SK-N-SH (cell line): ENCODE results near the gene MARCHF10. TPM values are rescaled to one million over a fixed set of nuclear protein-coding genes. Genes with fewer than 3 reads are reported as not detected.

Experiments
- CTCF ChIA-PET: fragments of 300-600, 350-600 bp; formaldehyde crosslinking; extraction: SDS; loops from one replicate; lab custom pipeline; 2021; lab: Yijun Ruan, JAX
- POLR2A ChIA-PET: fragments of 350-600 bp; sonication (Branson Sonifier 250); formaldehyde crosslinking; extraction: SDS; loops from one replicate; lab custom pipeline; 2020; ENCODE audit warnings: antibody characterized with exemption, inconsistent platforms; lab: Yijun Ruan, JAX
- DNase-seq: peaks from one replicate; pipeline ENCODE4 v3.0.0; 2012
- H2AFZ ChIP-seq: fragments of 200-600 bp; sonication (generic); 2 replicates; pipeline ENCODE4 v1.8.1; 2016; ENCODE audit warnings: antibody characterized with exemption, mild to moderate bottlenecking, low read depth
- H3F3A ChIP-seq: fragments of 200-600 bp; sonication (generic); replicated peaks from 2 replicates; pipeline ENCODE3; 2016; ENCODE audit warnings: antibody characterized with exemption, mild to moderate bottlenecking; ENCODE audit not compliant: insufficient read depth
- H3K27ac ChIP-seq, 2 experiments: fragments of 200-500 bp in 1 of 2; fragments of 200-600 bp in 1 of 2; sonication (Bioruptor generic) in 1 of 2; sonication (generic), shearing (Covaris generic) in 1 of 2; 2 replicates each; pipeline versions ENCODE4 v1.5.1 to v1.6.1; 2014 to 2016; ENCODE audit warnings: low read depth in 2 of 2, inconsistent platforms in 1 of 2, low read length in 1 of 2, mild to moderate bottlenecking in 1 of 2, mixed read lengths in 1 of 2
- H3K27me3 ChIP-seq: fragments of 200-600 bp; sonication (generic), shearing (Covaris generic); 2 replicates; pipeline ENCODE4 v1.6.1; 2016; ENCODE audit warnings: mixed run types; ENCODE audit not compliant: insufficient read depth
- H3K36me3 ChIP-seq, 2 experiments: fragments of 200-500 bp in 1 of 2; fragments of 200-600 bp in 1 of 2; sonication (Bioruptor generic) in 1 of 2; sonication (generic) in 1 of 2; replicated peaks in 1 of 2; 2 replicates each; pipeline versions ENCODE3 to v1.5.1; 2014 to 2016; ENCODE audit warnings: low read length in 1 of 2, mild to moderate bottlenecking in 1 of 2; ENCODE audit not compliant: insufficient read depth in 2 of 2, control insufficient read depth in 1 of 2
- H3K4me1 ChIP-seq, 2 experiments: fragments of 200-500 bp in 1 of 2; fragments of 200-600 bp in 1 of 2; sonication (Bioruptor generic) in 1 of 2; sonication (generic), shearing (Covaris generic) in 1 of 2; 2 replicates each; pipeline versions ENCODE4 v1.5.1 to v1.6.1; 2014 to 2016; ENCODE audit warnings: low read depth in 1 of 2, low read length in 1 of 2, mixed run types in 1 of 2; ENCODE audit not compliant: insufficient read depth in 2 of 2, control insufficient read depth in 1 of 2
- H3K4me2 ChIP-seq: fragments of 200-600 bp; sonication (generic), shearing (Covaris generic); 2 replicates; pipeline ENCODE4 v1.6.1; 2017; ENCODE audit warnings: mixed run types
- H3K4me3 ChIP-seq, 2 experiments: fragments of 200-500 bp in 1 of 2; fragments of 200-600 bp in 1 of 2; sonication (Bioruptor generic) in 1 of 2; sonication (generic), shearing (Covaris generic) in 1 of 2; 2 replicates each; pipeline versions ENCODE4 v1.5.1 to v1.8.1; 2014 to 2016; ENCODE audit warnings: low read depth in 2 of 2, inconsistent platforms in 1 of 2, low read length in 1 of 2, mild to moderate bottlenecking in 1 of 2, mixed read lengths in 1 of 2, moderate library complexity in 1 of 2
- H3K79me2 ChIP-seq: fragments of 200-600 bp; sonication (generic); 2 replicates; pipeline ENCODE4 v1.8.1; 2017; ENCODE audit warnings: mild to moderate bottlenecking; ENCODE audit not compliant: insufficient read depth
- H3K9ac ChIP-seq: fragments of 200-600 bp; sonication (generic); 2 replicates; pipeline ENCODE4 v1.6.1; 2017; ENCODE audit warnings: mixed run types
- H3K9me2 ChIP-seq: fragments of 200-600 bp; sonication (generic); 2 replicates; pipeline ENCODE4 v1.6.1; 2017; ENCODE audit warnings: mixed run types
- H3K9me3 ChIP-seq: fragments of 200-600 bp; sonication (generic); 2 replicates; pipeline ENCODE4 v1.6.1; 2017; ENCODE audit warnings: mixed run types, mild to moderate bottlenecking, moderate library complexity
- H4K20me1 ChIP-seq: fragments of 200-600 bp; sonication (generic); 2 replicates; pipeline ENCODE4 v1.6.1; 2017; ENCODE audit warnings: mild to moderate bottlenecking, mixed run types; ENCODE audit not compliant: insufficient read depth
- CHD2 ChIP-seq: fragments of 150-350 bp; IDR thresholded peaks from 2 replicates; pipeline ENCODE4 v1.6.1; 2018; ENCODE audit warnings: low read length; ENCODE audit not compliant: partially characterized antibody
- CTCF ChIP-seq: fragments of 200-600 bp; sonication (generic); IDR thresholded peaks from 2 replicates; pipeline ENCODE4 v1.6.1; 2017; ENCODE audit warnings: antibody characterized with exemption, mild to moderate bottlenecking, moderate library complexity
- EZH2phosphoT487 ChIP-seq: fragments of 200-600 bp; sonication (generic); IDR thresholded peaks from 2 replicates; pipeline ENCODE4 v1.6.1; 2017; ENCODE audit warnings: low read depth, mixed run types, mild to moderate bottlenecking, antibody characterized with exemption, moderate library complexity, borderline replicate concordance
- FOSL2 ChIP-seq: IDR thresholded peaks from 2 replicates; pipeline ENCODE4 v1.4.0; 2012; ENCODE audit warnings: low read depth, mild to moderate bottlenecking, moderate library complexity, borderline replicate concordance
- FOXM1 ChIP-seq: IDR thresholded peaks from 2 replicates; pipeline ENCODE4 v1.4.0; 2012; ENCODE audit warnings: low read depth, mild to moderate bottlenecking
- IRF3 ChIP-seq: fragments of 150-350 bp; IDR thresholded peaks from 2 replicates; pipeline ENCODE4 v1.6.1; 2016; ENCODE audit warnings: mild to moderate bottlenecking, low read depth, low read length
- JUND ChIP-seq: IDR thresholded peaks from 2 replicates; pipeline ENCODE4 v1.4.0; 2012
- MXI1 ChIP-seq: IDR thresholded peaks from 2 replicates; pipeline ENCODE4 v1.6.1; 2012; ENCODE audit warnings: mild to moderate bottlenecking, low read depth, low read length, improper control_type of control experiment
- POLR2AphosphoS5 ChIP-seq: IDR thresholded peaks from 2 replicates; pipeline ENCODE4 v1.6.1; 2012; ENCODE audit warnings: low read depth, low read length
- RAD21 ChIP-seq: IDR thresholded peaks from 2 replicates; pipeline ENCODE4 v1.6.1; 2012; ENCODE audit warnings: mild to moderate bottlenecking, low read length
- RFX5 ChIP-seq: IDR thresholded peaks from 2 replicates; pipeline ENCODE4 v1.6.1; 2012; ENCODE audit warnings: mild to moderate bottlenecking, improper control_type of control experiment, low read length
- RXRA ChIP-seq: IDR thresholded peaks from 2 replicates; pipeline ENCODE4 v1.4.0; 2012; ENCODE audit warnings: low read depth, mild to moderate bottlenecking, borderline replicate concordance
- SIN3A ChIP-seq: IDR thresholded peaks from 2 replicates; pipeline ENCODE4 v1.6.1; 2012; ENCODE audit warnings: low read depth, mild to moderate bottlenecking, low read length, moderate library complexity, borderline replicate concordance
- TAF1 ChIP-seq: IDR thresholded peaks from 2 replicates; pipeline ENCODE4 v1.6.1; 2012; ENCODE audit warnings: low read depth, mild to moderate bottlenecking, low read length, moderate library complexity, borderline replicate concordance
- TCF12 ChIP-seq: IDR thresholded peaks from 2 replicates; pipeline ENCODE4 v1.4.0; 2012
- USF1 ChIP-seq: IDR thresholded peaks from 2 replicates; pipeline ENCODE4 v1.4.0; 2012; ENCODE audit warnings: low read depth, borderline replicate concordance
- USF2 ChIP-seq: fragments of 150-350 bp; IDR thresholded peaks from 2 replicates; pipeline ENCODE4 v1.6.1; 2017; ENCODE audit warnings: antibody characterized with exemption, low read length, low read depth, borderline replicate concordance
- WGBS: methylation state at CpG from one replicate; pipeline ENCODE4 v1.1.6; 2017; ENCODE audit warnings: low lambda C conversion rate; 5-methylcytosine and 5-hydroxymethylcytosine counted together
- polyA plus RNA-seq, 3 experiments: library from polyadenylated mRNA; depleted of rRNA; stranded (reverse); fragments of >200 nt; gene quantifications; 2 replicates each; pipeline ENCODE4 v1.2.3, GENCODE V29; 2012

MARCHF10 gene
- polyA plus RNA-seq, 1 of the 3 experiments (the other 2 are of a cell fraction) = 0.16 TPM

- Histone ChIP-seq H3K4me3 (no peak overlapping the region), H4K20me1 (no peaks in the 10 kb centered on the region), H3F3A (peaks cover 36% of the 10 kb centered on the region), H3K4me2 (no peak overlapping the region), H3K79me2 (peaks cover 6% of the 10 kb centered on the region; the same call in 1 of the 2 replicates)
- POLR2A ChIA-PET = interaction anchor here (0.7 kb wide), 1 partner anchor 602 kb away, joined by 3 read pairs; no protein-coding TSS in a partner anchor
- peak; percentile 41 for TF ChIP-seq RAD21
- TF ChIP-seq CTCF = peak; percentile 23; the same call in 1 of the 2 replicates
- TF ChIP-seq RFX5 = no peak
- TF ChIP-seq, all 33 proteins: peak for 2
- no peak overlapping the region for H2AFZ ChIP-seq
- H3K4me1 ChIP-seq = peaks cover 0 to 15% of the 10 kb centered on the region in 2 experiments; a peak in 1 of 4 replicates
- no peak overlapping the region for H3K27ac ChIP-seq
- peaks cover 43 to 66% of the 10 kb centered on the region in 2 experiments for H3K36me3 ChIP-seq
- 96% methylated on average over 14 of the region's 19 CpGs for WGBS
- H3K9ac ChIP-seq = no peak overlapping the region
- no peaks in the 10 kb centered on the region for H3K27me3 ChIP-seq
- CTCF ChIA-PET = interaction anchor here (0.6 to 7.2 kb wide), 6 partner anchors 10 to 716 kb away, joined by 3 to 67 read pairs (median 4); no protein-coding TSS in a partner anchor
- DNase-seq = no peak
- no peaks in the 10 kb centered on the region for H3K9me2 ChIP-seq
- no peaks in the 10 kb centered on the region for H3K9me3 ChIP-seq
Observed at GRCh38 chr17:62690168-62690897, 117.8 kb downstream of the MARCHF10 start.

- DNase-seq = no peak
- ChIA-PET CTCF (interaction anchor here (0.6 to 7.2 kb wide), 5 partner anchors 11 to 717 kb away, joined by 3 to 67 read pairs (median 4); no protein-coding TSS in a partner anchor), POLR2A (interaction anchor here (0.7 kb wide), 1 partner anchor 603 kb away, joined by 3 read pairs; no protein-coding TSS in a partner anchor)
- TF ChIP-seq POLR2AphosphoS5 = no peak
- TF ChIP-seq SIN3A = no peak
- no peak for TF ChIP-seq MXI1
- no peak for TF ChIP-seq USF2
- TF ChIP-seq RFX5 = no peak
- TF ChIP-seq IRF3 = no peak
- TF ChIP-seq RXRA = no peak
- TF ChIP-seq USF1 = no peak
- no peak for TF ChIP-seq FOXM1
- no peak for TF ChIP-seq JUND
- TF ChIP-seq FOSL2 = no peak
- TF ChIP-seq EZH2phosphoT487 = no peak
- no peak for TF ChIP-seq CHD2
- TF ChIP-seq TCF12 = no peak
- no peak for TF ChIP-seq TAF1
- Histone ChIP-seq H3K27ac (no peak overlapping the region), H3K9me3 (no peaks in the 10 kb centered on the region), H3K4me2 (no peak overlapping the region), H3F3A (peaks cover 32% of the 10 kb centered on the region), H3K79me2 (peaks cover 6% of the 10 kb centered on the region; the same call in 1 of the 2 replicates), H3K4me1 (peaks cover 0 to 10% of the 10 kb centered on the region in 2 experiments; a peak in 1 of 4 replicates), H2AFZ (no peak overlapping the region), H3K9ac (no peak overlapping the region), H3K27me3 (no peaks in the 10 kb centered on the region), H3K36me3 (peaks cover 47 to 73% of the 10 kb centered on the region in 2 experiments), H4K20me1 (no peaks in the 10 kb centered on the region), H3K9me2 (no peaks in the 10 kb centered on the region), H3K4me3 (no peak overlapping the region)
- 92% methylated on average over 32 of the region's 37 CpGs for WGBS
Observed at GRCh38 chr17:62689441-62690167, 118.5 kb downstream of the MARCHF10 start.
